GM23338 (cell line): Measurements from ENCODE around the gene DMD. TPM values are rescaled to one million over a fixed set of nuclear protein-coding genes. Genes with fewer than 3 reads are reported as not detected.

Experiments used
- ATAC-seq: fragments of 200-7000 bp; cut with Tn5 transposase; 3 replicates; pipeline ENCODE4 v1.9.1; 2020
- DNase-seq: peaks from one replicate; pipeline ENCODE4 v3.0.0-alpha.2; 2015; ENCODE audit warnings: low spot score
- H2AFZ ChIP-seq: fragments of 200-600 bp; sonication (generic); 2 replicates; pipeline ENCODE4 v1.8.0; 2016; ENCODE audit warnings: antibody characterized with exemption, mild to moderate bottlenecking, moderate library complexity
- H3F3A ChIP-seq: fragments of 200-600 bp; sonication (generic); replicated peaks from 2 replicates; pipeline ENCODE4 v1.8.0; 2017; ENCODE audit warnings: antibody characterized with exemption, mixed run types, low read depth
- H3K27ac ChIP-seq: fragments of 200-600 bp; sonication (generic); 2 replicates; pipeline ENCODE4 v1.6.1; 2016; ENCODE audit warnings: low read depth
- H3K27me3 ChIP-seq: fragments of 200-600 bp; sonication (generic); 2 replicates; pipeline ENCODE4 v1.8.0; 2016; ENCODE audit warnings: mild to moderate bottlenecking, mixed run types, moderate library complexity; ENCODE audit not compliant: insufficient read depth
- H3K36me3 ChIP-seq: fragments of 200-600 bp; sonication (generic); 2 replicates; pipeline ENCODE4 v1.8.0; 2016; ENCODE audit warnings: mild to moderate bottlenecking; ENCODE audit not compliant: insufficient read depth
- H3K4me1 ChIP-seq: fragments of 200-600 bp; sonication (generic); 2 replicates; pipeline ENCODE4 v1.8.0; 2016; ENCODE audit warnings: mild to moderate bottlenecking, moderate library complexity; ENCODE audit not compliant: insufficient read depth
- H3K4me2 ChIP-seq: fragments of 200-600 bp; sonication (generic); 2 replicates; pipeline ENCODE4 v1.7.1; 2017; ENCODE audit warnings: mixed run types
- H3K4me3 ChIP-seq: fragments of 200-600 bp; sonication (generic); 2 replicates; pipeline ENCODE4 v1.6.1; 2016; ENCODE audit warnings: mixed run types
- H3K79me2 ChIP-seq: fragments of 200-600 bp; sonication (generic); replicated peaks from 2 replicates; pipeline ENCODE4 v1.8.0; 2017; ENCODE audit warnings: mild to moderate bottlenecking; ENCODE audit not compliant: insufficient read depth
- H3K9me2 ChIP-seq: fragments of 200-600 bp; sonication (generic); 2 replicates; pipeline ENCODE4 v1.8.0; 2017; ENCODE audit not compliant: insufficient read depth
- H4K20me1 ChIP-seq: fragments of 200-600 bp; sonication (generic); replicated peaks from 2 replicates; pipeline ENCODE4 v1.8.0; 2017; ENCODE audit warnings: mild to moderate bottlenecking; ENCODE audit not compliant: insufficient read depth
- H3K27ac Mint-ChIP-seq: 2 replicates; pipeline ENCODE4 v1.8.0; 2020; ENCODE audit warnings: inconsistent platforms, mild to moderate bottlenecking, moderate library complexity, mixed read lengths
- H3K27me3 Mint-ChIP-seq: 3 replicates; pipeline ENCODE4 v1.8.0; 2022; ENCODE audit warnings: low read depth, mild to moderate bottlenecking, moderate library complexity, mixed read lengths, inconsistent platforms; ENCODE audit not compliant: insufficient read depth, poor library complexity
- H3K36me3 Mint-ChIP-seq: 3 replicates; pipeline ENCODE4 v1.8.0; 2021; ENCODE audit warnings: low read depth, mild to moderate bottlenecking, inconsistent platforms, moderate library complexity, mixed read lengths
- H3K4me1 Mint-ChIP-seq: 3 replicates; pipeline ENCODE4 v1.8.0; 2020; ENCODE audit warnings: mild to moderate bottlenecking, inconsistent platforms, mixed read lengths
- H3K4me3 Mint-ChIP-seq: 3 replicates; pipeline ENCODE4 v1.8.0; 2021; ENCODE audit warnings: moderate library complexity, mild to moderate bottlenecking, inconsistent platforms, mixed read lengths
- H3K9me3 Mint-ChIP-seq: 3 replicates; pipeline ENCODE4 v1.8.0; 2020; ENCODE audit warnings: moderate library complexity, mild to moderate bottlenecking, inconsistent platforms, mixed read lengths
- CREB1 ChIP-seq: fragments of 250-450 bp; sonication (Bioruptor Pico); IDR thresholded peaks from 2 replicates; pipeline ENCODE4 v1.5.0; 2020; ENCODE audit warnings: low read depth, mild to moderate bottlenecking, moderate library complexity
- CTCF ChIP-seq, 2 experiments: fragments of 200-600 bp in 1 of 2; sonication (generic) in 1 of 2; conservative IDR thresholded peaks; 2 replicates each; pipeline versions ENCODE4 v1.5.1 to v1.6.1; 2016 to 2017; ENCODE audit warnings: antibody characterized with exemption in 2 of 2, low read depth in 2 of 2, mild to moderate bottlenecking in 2 of 2, moderate library complexity in 1 of 2
- EZH2 ChIP-seq: fragments of 200-600 bp; sonication (generic); IDR thresholded peaks from one replicate; pipeline ENCODE4 v1.8.0; 2017; ENCODE audit warnings: antibody characterized with exemption, mild to moderate bottlenecking, low read depth; ENCODE audit not compliant: unreplicated experiment
- EZH2phosphoT487 ChIP-seq: fragments of 200-600 bp; sonication (generic); IDR thresholded peaks from one replicate; pipeline ENCODE4 v1.8.1; 2018; ENCODE audit warnings: antibody characterized with exemption; ENCODE audit not compliant: unreplicated experiment
- JUNB ChIP-seq: IDR thresholded peaks from one replicate; pipeline ENCODE4 v1.6.1; 2016; ENCODE audit warnings: antibody characterized with exemption; ENCODE audit not compliant: unreplicated experiment
- NANOG ChIP-seq: IDR thresholded peaks from 2 replicates; pipeline ENCODE4 v1.6.1; 2016; ENCODE audit warnings: antibody characterized with exemption, borderline replicate concordance
- POLR2AphosphoS5 ChIP-seq: IDR thresholded peaks from 2 replicates; pipeline ENCODE4 v1.6.1; 2016; ENCODE audit warnings: antibody characterized with exemption, low read depth
- STAT1 ChIP-seq: IDR thresholded peaks from one replicate; pipeline ENCODE4 v1.6.1; 2016; ENCODE audit warnings: antibody characterized with exemption; ENCODE audit not compliant: unreplicated experiment
- ZNF114 ChIP-seq: fragments of 250-450 bp; sonication (Bioruptor Pico); IDR thresholded peaks from 2 replicates; pipeline ENCODE4 v1.5.0; 2020; ENCODE audit warnings: mild to moderate bottlenecking, moderate library complexity
- ZNF331 ChIP-seq: fragments of 250-450 bp; sonication (Bioruptor Pico); IDR thresholded peaks from 2 replicates; pipeline ENCODE4 v1.5.0; 2020; ENCODE audit warnings: low read depth, mild to moderate bottlenecking, moderate library complexity
- polyA plus RNA-seq: library from polyadenylated mRNA; unstranded; fragments of >200 nt; fragmentation: Nextera tagmentation; extraction: Ambion mirVana; gene quantifications from 2 replicates; pipeline ENCODE4 v1.2.1, GENCODE V29; 2016
- total RNA-seq: library from RNA; depleted of rRNA; stranded (reverse); fragments of >200 nt; shearing (Covaris generic); gene quantifications from 2 replicates; pipeline ENCODE4 v1.2.3, GENCODE V29; 2014
- TF ChIP-seq, protein P1 (sequence below): IDR thresholded peaks from one replicate; pipeline ENCODE4 v1.6.1; 2018; ENCODE audit warnings: antibody characterized with exemption; ENCODE audit not compliant: unreplicated experiment
- TF ChIP-seq, protein P2 (sequence below): fragments of 250-450 bp; sonication (Bioruptor Pico); IDR thresholded peaks from 2 replicates; pipeline ENCODE4 v1.5.0; 2020; ENCODE audit warnings: mild to moderate bottlenecking, moderate library complexity
- TF ChIP-seq, protein P3 (sequence below): IDR thresholded peaks from 2 replicates; pipeline ENCODE4 v1.6.1; 2016; ENCODE audit warnings: antibody characterized with exemption

Gene DMD
- total and polyA plus RNA-seq, 2 experiments from 2014 or later, result 4.5 to 7.6 TPM

GRCh38 chrX:32448320-32448719 lies 763.0 kb downstream of the DMD start:
- Histone ChIP-seq H3K79me2 (no peaks in the 10 kb centered on the region), H3K4me3 (no peak overlapping the region), H3K27me3 (no peaks in the 10 kb centered on the region), H3F3A (no peaks in the 10 kb centered on the region), H3K9me2 (no peaks in the 10 kb centered on the region), H3K36me3 (no peaks in the 10 kb centered on the region), H3K27ac (no peak overlapping the region), H4K20me1 (no peaks in the 10 kb centered on the region), H3K4me2 (no peak overlapping the region), H2AFZ (no peak overlapping the region), H3K4me1 (no peaks in the 10 kb centered on the region)
- ATAC-seq (no peak), DNase-seq (peak; percentile 1)
- Mint-ChIP-seq H3K27me3 (no peaks in the 10 kb centered on the region), H3K9me3 (no peaks in the 10 kb centered on the region), H3K4me3 (no peak overlapping the region), H3K27ac (no peak overlapping the region), H3K36me3 (no peaks in the 10 kb centered on the region), H3K4me1 (no peaks in the 10 kb centered on the region)
- TF ChIP-seq, protein P1, sequence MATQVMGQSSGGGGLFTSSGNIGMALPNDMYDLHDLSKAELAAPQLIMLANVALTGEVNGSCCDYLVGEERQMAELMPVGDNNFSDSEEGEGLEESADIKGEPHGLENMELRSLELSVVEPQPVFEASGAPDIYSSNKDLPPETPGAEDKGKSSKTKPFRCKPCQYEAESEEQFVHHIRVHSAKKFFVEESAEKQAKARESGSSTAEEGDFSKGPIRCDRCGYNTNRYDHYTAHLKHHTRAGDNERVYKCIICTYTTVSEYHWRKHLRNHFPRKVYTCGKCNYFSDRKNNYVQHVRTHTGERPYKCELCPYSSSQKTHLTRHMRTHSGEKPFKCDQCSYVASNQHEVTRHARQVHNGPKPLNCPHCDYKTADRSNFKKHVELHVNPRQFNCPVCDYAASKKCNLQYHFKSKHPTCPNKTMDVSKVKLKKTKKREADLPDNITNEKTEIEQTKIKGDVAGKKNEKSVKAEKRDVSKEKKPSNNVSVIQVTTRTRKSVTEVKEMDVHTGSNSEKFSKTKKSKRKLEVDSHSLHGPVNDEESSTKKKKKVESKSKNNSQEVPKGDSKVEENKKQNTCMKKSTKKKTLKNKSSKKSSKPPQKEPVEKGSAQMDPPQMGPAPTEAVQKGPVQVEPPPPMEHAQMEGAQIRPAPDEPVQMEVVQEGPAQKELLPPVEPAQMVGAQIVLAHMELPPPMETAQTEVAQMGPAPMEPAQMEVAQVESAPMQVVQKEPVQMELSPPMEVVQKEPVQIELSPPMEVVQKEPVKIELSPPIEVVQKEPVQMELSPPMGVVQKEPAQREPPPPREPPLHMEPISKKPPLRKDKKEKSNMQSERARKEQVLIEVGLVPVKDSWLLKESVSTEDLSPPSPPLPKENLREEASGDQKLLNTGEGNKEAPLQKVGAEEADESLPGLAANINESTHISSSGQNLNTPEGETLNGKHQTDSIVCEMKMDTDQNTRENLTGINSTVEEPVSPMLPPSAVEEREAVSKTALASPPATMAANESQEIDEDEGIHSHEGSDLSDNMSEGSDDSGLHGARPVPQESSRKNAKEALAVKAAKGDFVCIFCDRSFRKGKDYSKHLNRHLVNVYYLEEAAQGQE, result no peak
- TF ChIP-seq JUNB (no peak), ZNF114 (no peak), CTCF (conservative IDR thresholded peaks at IDR 0.05; ENCODE audit: low read depth in 2 of 2) (no peak), NANOG (no peak), CREB1 (no peak), EZH2 (no peak), ZNF331 (CRISPR knock-in tag) (no peak), POLR2AphosphoS5 (no peak), STAT1 (no peak), EZH2phosphoT487 (no peak)
- TF ChIP-seq, protein P2, sequence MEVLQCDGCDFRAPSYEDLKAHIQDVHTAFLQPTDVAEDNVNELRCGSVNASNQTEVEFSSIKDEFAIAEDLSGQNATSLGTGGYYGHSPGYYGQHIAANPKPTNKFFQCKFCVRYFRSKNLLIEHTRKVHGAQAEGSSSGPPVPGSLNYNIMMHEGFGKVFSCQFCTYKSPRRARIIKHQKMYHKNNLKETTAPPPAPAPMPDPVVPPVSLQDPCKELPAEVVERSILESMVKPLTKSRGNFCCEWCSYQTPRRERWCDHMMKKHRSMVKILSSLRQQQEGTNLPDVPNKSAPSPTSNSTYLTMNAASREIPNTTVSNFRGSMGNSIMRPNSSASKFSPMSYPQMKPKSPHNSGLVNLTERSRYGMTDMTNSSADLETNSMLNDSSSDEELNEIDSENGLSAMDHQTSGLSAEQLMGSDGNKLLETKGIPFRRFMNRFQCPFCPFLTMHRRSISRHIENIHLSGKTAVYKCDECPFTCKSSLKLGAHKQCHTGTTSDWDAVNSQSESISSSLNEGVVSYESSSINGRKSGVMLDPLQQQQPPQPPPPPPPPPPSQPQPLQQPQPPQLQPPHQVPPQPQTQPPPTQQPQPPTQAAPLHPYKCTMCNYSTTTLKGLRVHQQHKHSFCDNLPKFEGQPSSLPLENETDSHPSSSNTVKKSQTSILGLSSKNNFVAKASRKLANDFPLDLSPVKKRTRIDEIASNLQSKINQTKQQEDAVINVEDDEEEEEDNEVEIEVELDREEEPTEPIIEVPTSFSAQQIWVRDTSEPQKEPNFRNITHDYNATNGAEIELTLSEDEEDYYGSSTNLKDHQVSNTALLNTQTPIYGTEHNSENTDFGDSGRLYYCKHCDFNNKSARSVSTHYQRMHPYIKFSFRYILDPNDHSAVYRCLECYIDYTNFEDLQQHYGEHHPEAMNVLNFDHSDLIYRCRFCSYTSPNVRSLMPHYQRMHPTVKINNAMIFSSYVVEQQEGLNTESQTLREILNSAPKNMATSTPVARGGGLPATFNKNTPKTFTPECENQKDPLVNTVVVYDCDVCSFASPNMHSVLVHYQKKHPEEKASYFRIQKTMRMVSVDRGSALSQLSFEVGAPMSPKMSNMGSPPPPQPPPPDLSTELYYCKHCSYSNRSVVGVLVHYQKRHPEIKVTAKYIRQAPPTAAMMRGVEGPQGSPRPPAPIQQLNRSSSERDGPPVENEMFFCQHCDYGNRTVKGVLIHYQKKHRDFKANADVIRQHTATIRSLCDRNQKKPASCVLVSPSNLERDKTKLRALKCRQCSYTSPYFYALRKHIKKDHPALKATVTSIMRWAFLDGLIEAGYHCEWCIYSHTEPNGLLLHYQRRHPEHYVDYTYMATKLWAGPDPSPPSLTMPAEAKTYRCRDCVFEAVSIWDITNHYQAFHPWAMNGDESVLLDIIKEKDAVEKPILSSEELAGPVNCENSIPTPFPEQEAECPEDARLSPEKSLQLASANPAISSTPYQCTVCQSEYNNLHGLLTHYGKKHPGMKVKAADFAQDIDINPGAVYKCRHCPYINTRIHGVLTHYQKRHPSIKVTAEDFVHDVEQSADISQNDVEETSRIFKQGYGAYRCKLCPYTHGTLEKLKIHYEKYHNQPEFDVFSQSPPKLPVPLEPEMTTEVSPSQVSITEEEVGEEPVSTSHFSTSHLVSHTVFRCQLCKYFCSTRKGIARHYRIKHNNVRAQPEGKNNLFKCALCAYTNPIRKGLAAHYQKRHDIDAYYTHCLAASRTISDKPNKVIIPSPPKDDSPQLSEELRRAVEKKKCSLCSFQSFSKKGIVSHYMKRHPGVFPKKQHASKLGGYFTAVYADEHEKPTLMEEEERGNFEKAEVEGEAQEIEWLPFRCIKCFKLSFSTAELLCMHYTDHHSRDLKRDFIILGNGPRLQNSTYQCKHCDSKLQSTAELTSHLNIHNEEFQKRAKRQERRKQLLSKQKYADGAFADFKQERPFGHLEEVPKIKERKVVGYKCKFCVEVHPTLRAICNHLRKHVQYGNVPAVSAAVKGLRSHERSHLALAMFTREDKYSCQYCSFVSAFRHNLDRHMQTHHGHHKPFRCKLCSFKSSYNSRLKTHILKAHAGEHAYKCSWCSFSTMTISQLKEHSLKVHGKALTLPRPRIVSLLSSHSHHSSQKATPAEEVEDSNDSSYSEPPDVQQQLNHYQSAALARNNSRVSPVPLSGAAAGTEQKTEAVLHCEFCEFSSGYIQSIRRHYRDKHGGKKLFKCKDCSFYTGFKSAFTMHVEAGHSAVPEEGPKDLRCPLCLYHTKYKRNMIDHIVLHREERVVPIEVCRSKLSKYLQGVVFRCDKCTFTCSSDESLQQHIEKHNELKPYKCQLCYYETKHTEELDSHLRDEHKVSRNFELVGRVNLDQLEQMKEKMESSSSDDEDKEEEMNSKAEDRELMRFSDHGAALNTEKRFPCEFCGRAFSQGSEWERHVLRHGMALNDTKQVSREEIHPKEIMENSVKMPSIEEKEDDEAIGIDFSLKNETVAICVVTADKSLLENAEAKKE (CRISPR knock-in tag), result no peak
- TF ChIP-seq, protein P3, sequence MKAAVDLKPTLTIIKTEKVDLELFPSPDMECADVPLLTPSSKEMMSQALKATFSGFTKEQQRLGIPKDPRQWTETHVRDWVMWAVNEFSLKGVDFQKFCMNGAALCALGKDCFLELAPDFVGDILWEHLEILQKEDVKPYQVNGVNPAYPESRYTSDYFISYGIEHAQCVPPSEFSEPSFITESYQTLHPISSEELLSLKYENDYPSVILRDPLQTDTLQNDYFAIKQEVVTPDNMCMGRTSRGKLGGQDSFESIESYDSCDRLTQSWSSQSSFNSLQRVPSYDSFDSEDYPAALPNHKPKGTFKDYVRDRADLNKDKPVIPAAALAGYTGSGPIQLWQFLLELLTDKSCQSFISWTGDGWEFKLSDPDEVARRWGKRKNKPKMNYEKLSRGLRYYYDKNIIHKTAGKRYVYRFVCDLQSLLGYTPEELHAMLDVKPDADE, result no peak
